GM18511 (cell line): ENCODE measurements around the gene CDC45.
"Not testable (repeated sequence)": the region's sequence is repeated elsewhere in the genome, so short reads cannot be mapped to it uniquely, and the experiment has no call there.

Source experiments
- ATAC-seq: cut with Tn5 transposase; IDR thresholded peaks from one replicate; pipeline ENCODE4 v1.9.1; 2021; ENCODE audit warnings: mild to moderate bottlenecking, moderate library complexity; ENCODE audit not compliant: unreplicated experiment

CDC45 gene

GRCh38 chr22:19479355-19480172 is at the start of gene CDC45:
CDC45 (plus strand) TSS chr22:19479920; CDS start chr22:19479969, 49 bp downstream.
- ATAC-seq = peak; percentile 89

- ATAC-seq = no peak
Observed at GRCh38 chr22:19429950-19430889, 49.5 kb upstream of the CDC45 start.

- peak; percentile 1 for ATAC-seq
Observed at GRCh38 chr22:19430890-19431541, 48.7 kb upstream of the CDC45 start.

GRCh38 chr22:19431649-19432132 is 48.0 kb upstream of the CDC45 start, which contains the start of gene HIRA:
HIRA (minus strand) TSS chr22:19431733; CDS start chr22:19431476, 257 bp downstream.
- ATAC-seq = peak; percentile 57

- peak; percentile 78 for ATAC-seq
Observed at GRCh38 chr22:19432133-19432851, 47.4 kb upstream of the CDC45 start, which contains the start of gene MRPL40. MRPL40 (plus strand) TSS chr22:19432545; CDS start chr22:19432555, 10 bp downstream.

GRCh38 chr22:19434401-19434800 is 45.3 kb upstream of the CDC45 start:
- no peak for ATAC-seq

- ATAC-seq = no peak
Observed at GRCh38 chr22:19434829-19435580, 44.7 kb upstream of the CDC45 start.

- not testable (repeated sequence) for ATAC-seq
Observed at GRCh38 chr22:19436444-19437161, 43.1 kb upstream of the CDC45 start.

- no peak for ATAC-seq
Observed at GRCh38 chr22:19438298-19438697, 41.4 kb upstream of the CDC45 start.

- ATAC-seq = no peak
Observed at GRCh38 chr22:19440411-19441195, 39.1 kb upstream of the CDC45 start.

- ATAC-seq = no peak
Observed at GRCh38 chr22:19442166-19442565, 37.6 kb upstream of the CDC45 start.

- ATAC-seq = no peak
Observed at GRCh38 chr22:19443544-19444211, 36.0 kb upstream of the CDC45 start.

GRCh38 chr22:19445279-19445982 is 34.3 kb upstream of the CDC45 start:
- ATAC-seq = not testable (repeated sequence)

GRCh38 chr22:19446603-19447329 is 33.0 kb upstream of the CDC45 start:
- ATAC-seq = no peak

GRCh38 chr22:19447330-19448075 is 32.2 kb upstream of the CDC45 start, which contains the start of gene C22orf39:
C22orf39 (minus strand) TSS chr22:19447711; CDS start chr22:19447688, 23 bp downstream.
- peak; percentile 90 for ATAC-seq
